ENCODE data around the gene GTPBP2.
"Not testable (repeated sequence)": the region's sequence is repeated elsewhere in the genome, so short reads cannot be mapped to it uniquely, and the experiment has no call there.

Gene GTPBP2

DNA sequence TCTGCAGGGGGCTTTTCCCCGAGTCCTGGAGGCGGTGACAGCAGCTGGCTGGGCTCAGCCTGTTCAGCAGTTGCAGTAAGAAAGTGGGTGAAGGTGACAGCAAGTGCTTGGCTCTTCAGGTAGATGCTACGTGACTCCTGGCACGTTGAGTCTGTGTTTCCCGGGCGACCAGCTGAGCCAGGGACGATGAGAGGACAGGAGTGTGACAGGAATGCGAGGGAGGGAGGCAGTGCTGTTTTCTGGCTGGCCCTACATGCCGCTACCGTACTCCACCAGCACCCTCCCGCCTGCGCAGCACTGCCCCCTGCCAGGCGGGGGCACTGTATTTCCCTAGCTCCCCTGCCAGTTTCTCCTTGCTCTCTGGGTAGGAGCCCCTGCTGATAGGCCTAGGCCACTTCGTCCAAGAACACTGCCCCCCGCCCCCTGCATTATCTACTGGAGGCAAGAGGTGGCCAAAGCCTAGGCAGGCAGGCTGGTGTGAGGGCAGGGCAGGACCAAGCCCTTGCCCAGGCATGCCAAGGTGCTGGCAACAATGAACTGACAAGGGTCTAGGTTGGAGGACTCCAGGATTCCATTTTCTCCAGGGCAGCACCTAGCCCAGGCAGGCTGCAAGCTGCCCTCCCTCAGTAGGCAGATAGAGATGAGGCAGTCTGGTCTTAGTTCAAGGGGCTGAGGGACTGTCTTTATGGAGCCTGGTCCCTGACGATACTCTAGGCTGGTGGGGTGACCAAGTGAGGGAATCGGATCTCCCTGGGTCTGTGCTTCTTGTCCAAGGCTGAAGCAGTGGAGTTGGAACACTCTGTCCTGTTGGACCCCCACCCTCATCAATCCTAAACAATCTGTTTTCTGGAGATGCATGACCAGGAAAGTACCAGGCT, 39.3 kb upstream of the GTPBP2 start:
- Mint-ChIP-seq H3K4me3 (no peak overlapping the region), H3K36me3 (peaks cover 29% of the 10 kb centered on the region), H3K4me1 (peaks cover 23% of the 10 kb centered on the region), H3K9me3 (no peaks in the 10 kb centered on the region), H3K27me3 (no peaks in the 10 kb centered on the region), H3K27ac (peak overlapping the region; percentile 57)
- ATAC-seq: peak; percentile 62

- H3K4me3 Mint-ChIP-seq: peak overlapping the region; percentile 10
- peaks cover 21% of the 10 kb centered on the region for H3K36me3 Mint-ChIP-seq
- H3K27ac Mint-ChIP-seq: peak overlapping the region; percentile 57
These were observed 38.4 kb upstream of the GTPBP2 start for GRCh38 chr6:43667245-43668150.

DNA sequence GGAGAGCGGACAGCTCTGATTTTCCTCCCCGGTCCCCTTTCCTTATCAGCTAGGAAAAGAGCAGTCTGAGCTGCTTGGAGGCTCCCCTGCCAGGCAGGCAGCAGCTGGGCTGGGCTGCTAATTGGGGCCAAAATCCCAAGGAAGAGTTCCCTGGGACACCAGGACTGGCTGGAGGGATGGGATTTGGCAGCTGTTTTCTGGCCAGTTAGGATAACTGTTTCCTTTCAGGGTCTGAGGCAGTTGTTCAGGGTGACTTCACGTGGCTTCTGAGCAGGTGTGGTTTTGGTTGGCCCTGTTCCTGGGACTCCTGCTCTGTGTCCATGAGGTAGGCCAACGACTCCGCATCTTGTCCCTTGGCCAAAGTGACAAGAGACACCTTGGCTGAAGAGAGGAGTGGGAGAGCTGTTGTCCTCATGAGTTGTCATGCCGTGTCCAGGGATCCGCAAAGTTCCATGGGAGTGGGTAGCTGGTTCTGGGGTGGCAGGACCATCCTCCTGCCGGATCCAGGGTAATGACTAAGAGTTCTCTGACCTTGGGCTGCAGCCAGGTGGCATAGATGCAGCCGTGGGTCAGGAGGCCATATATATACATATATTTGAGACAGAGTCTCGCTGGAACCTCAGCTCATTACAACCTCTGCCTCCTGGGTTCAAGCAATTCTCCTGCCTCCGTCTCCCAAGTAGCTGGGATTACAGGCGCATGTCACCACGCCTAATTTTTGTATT, 37.3 kb upstream of the GTPBP2 start:
- Mint-ChIP-seq H3K36me3 (peaks cover 12% of the 10 kb centered on the region), H3K27me3 (no peaks in the 10 kb centered on the region), H3K4me1 (peaks cover 23% of the 10 kb centered on the region), H3K4me3 (no peak overlapping the region), H3K27ac (no peak overlapping the region), H3K9me3 (no peaks in the 10 kb centered on the region)
- ATAC-seq: no peak

More at GRCh38 chr6:43667245-43668150, 38.4 kb upstream of the GTPBP2 start:
- peak; percentile 69 for ATAC-seq
- Mint-ChIP-seq H3K9me3 (no peaks in the 10 kb centered on the region), H3K27me3 (no peaks in the 10 kb centered on the region), H3K4me1 (peaks cover 23% of the 10 kb centered on the region)

DNA sequence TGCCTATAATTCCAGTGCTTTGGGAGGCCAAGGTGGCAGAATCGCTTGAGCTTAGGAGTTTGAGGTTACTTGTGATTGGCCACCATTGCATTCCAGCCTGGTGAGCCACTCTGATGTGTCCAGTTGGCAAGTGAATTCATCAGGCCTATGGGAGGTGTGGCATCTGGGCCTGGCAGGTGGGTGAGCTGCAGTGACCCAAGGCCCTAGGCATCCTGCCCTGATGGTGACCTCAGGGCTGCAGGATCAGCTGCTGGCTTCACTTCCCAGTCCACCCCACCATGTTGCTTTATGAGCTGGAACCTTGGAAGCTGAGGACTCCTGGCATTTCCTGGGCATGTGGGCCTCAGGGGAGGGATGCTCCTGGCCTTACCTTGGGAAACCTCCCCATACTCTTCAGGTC, 36.3 kb upstream of the GTPBP2 start:
- Mint-ChIP-seq H3K4me3 (no peak overlapping the region), H3K4me1 (peaks cover 23% of the 10 kb centered on the region), H3K36me3 (peaks cover 4% of the 10 kb centered on the region), H3K9me3 (no peaks in the 10 kb centered on the region), H3K27ac (no peak overlapping the region), H3K27me3 (no peaks in the 10 kb centered on the region)
- ATAC-seq: no peak

DNA sequence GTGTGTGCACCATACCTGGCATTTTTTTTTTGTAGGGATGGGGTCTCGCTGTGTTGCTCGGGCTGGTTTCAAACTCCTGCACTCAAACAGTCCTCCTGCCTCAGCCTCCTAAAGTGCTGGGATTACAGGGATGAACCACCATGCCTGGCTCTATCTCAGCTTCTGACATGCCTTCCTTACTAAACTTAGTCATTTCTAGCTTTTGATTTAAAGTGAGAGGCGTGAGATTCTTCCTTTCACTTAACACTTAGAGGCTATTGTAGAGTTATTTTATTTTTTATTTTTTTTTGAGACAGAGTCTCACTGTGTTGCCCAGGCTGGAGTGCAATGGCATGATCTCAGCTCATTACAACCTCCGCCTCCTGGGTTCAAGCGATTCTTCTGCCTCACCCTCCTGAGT, 33.9 kb upstream of the GTPBP2 start:
- ATAC-seq, H3K27me3 Mint-ChIP-seq, H3K36me3 Mint-ChIP-seq, H3K4me3 Mint-ChIP-seq, H3K9me3 Mint-ChIP-seq, H3K27ac Mint-ChIP-seq: not testable (repeated sequence)
- peaks cover 11% of the 10 kb centered on the region for H3K4me1 Mint-ChIP-seq

- Mint-ChIP-seq H3K9me3 (no peaks in the 10 kb centered on the region), H3K36me3 (no peaks in the 10 kb centered on the region), H3K4me1 (no peaks in the 10 kb centered on the region), H3K4me3 (no peak overlapping the region), H3K27ac (no peak overlapping the region), H3K27me3 (no peaks in the 10 kb centered on the region)
- ATAC-seq: no peak
These were observed 29.1 kb upstream of the GTPBP2 start for GRCh38 chr6:43658161-43658560.

DNA sequence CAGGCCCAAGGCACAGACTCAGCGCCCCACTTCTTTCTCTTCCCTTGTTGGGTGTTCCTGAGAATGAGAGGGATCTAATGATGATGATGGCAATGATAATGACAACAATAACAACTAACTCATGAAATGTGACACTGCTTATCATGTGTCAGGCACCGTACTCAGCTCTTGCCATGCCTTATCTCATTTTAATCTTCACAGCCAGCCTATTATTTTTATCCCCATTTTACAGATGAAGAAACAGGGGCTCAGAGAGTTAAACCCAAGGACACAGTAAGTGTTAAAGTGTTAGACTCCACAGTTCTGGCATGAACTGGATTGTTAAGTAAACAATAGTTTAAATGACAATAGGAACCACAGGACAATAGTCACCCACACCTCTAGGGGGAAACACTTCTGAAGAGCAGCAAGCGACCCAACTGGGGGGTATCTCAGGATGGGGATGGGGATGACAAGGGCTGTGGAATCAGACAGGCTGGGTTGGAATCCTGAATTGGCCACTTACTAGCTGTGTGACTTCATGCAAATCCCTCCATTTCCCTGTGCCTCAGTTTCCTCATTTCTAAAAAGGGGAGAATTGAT, 28.2 kb upstream of the GTPBP2 start:
- H3K27ac Mint-ChIP-seq: no peak overlapping the region
- no peak overlapping the region for H3K4me3 Mint-ChIP-seq
- no peaks in the 10 kb centered on the region for H3K4me1 Mint-ChIP-seq
- H3K36me3 Mint-ChIP-seq: no peaks in the 10 kb centered on the region
- no peaks in the 10 kb centered on the region for H3K27me3 Mint-ChIP-seq
- no peak for ATAC-seq
- H3K9me3 Mint-ChIP-seq: no peaks in the 10 kb centered on the region

DNA sequence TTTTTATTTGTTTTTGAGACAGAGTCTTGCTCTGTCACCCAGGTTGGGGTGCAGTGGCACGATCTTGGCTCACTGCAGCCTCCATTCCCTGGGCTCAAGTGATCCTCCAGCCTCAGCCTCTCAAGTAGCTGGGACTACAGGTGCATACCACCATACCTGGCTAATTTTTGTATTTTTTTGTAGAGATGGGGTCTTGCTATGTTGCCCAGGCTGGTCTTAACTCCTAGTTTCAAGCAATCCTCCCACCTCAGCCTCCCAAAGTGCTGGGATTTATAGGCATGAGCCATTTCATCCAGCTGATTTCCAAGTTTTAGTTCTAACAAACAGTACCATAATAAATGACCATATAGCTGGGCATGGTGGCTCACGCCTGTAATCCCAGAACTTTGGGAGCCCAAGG, 23.8 kb upstream of the GTPBP2 start:
- H3K27me3 Mint-ChIP-seq, H3K36me3 Mint-ChIP-seq, H3K9me3 Mint-ChIP-seq, H3K4me1 Mint-ChIP-seq, ATAC-seq, H3K27ac Mint-ChIP-seq, H3K4me3 Mint-ChIP-seq: not testable (repeated sequence)

GRCh38 chr6:43648248-43648647, 19.2 kb upstream of the GTPBP2 start:
- Mint-ChIP-seq H3K36me3 (no peaks in the 10 kb centered on the region), H3K27ac (no peak overlapping the region), H3K27me3 (no peaks in the 10 kb centered on the region), H3K4me1 (peaks cover 11% of the 10 kb centered on the region), H3K4me3 (no peak overlapping the region), H3K9me3 (no peaks in the 10 kb centered on the region)
- no peak for ATAC-seq

GRCh38 chr6:43647613-43648012, 18.5 kb upstream of the GTPBP2 start:
- peaks cover 16% of the 10 kb centered on the region for H3K4me1 Mint-ChIP-seq
- H3K36me3 Mint-ChIP-seq: peaks cover 6% of the 10 kb centered on the region
- H3K9me3 Mint-ChIP-seq: no peaks in the 10 kb centered on the region
- no peak for ATAC-seq
- H3K4me3 Mint-ChIP-seq: no peak overlapping the region
- no peaks in the 10 kb centered on the region for H3K27me3 Mint-ChIP-seq
- no peak overlapping the region for H3K27ac Mint-ChIP-seq

GRCh38 chr6:43645613-43645964, 16.5 kb upstream of the GTPBP2 start:
- peaks cover 18% of the 10 kb centered on the region for H3K4me1 Mint-ChIP-seq
- no peaks in the 10 kb centered on the region for H3K27me3 Mint-ChIP-seq
- H3K4me3 Mint-ChIP-seq: peak overlapping the region; percentile 85
- peaks cover 19% of the 10 kb centered on the region for H3K36me3 Mint-ChIP-seq
- no peaks in the 10 kb centered on the region for H3K9me3 Mint-ChIP-seq
- ATAC-seq: no peak
- peak overlapping the region; percentile 80 for H3K27ac Mint-ChIP-seq

- Mint-ChIP-seq H3K27me3 (no peaks in the 10 kb centered on the region), H3K27ac (peak within 1 kb of the TSS; percentile 80), H3K36me3 (peaks cover 24% of the 10 kb centered on the region), H3K4me1 (peaks cover 22% of the 10 kb centered on the region), H3K4me3 (peak within 1 kb of the TSS; percentile 85), H3K9me3 (no peaks in the 10 kb centered on the region)
- ATAC-seq: peak; percentile 90
These were observed 16.0 kb upstream of the GTPBP2 start, which contains the start of gene RSPH9 for GRCh38 chr6:43644940-43645612. Gene RSPH9 (plus strand): TSS chr6:43645036. CDS start chr6:43645099, 63 bp downstream.

DNA sequence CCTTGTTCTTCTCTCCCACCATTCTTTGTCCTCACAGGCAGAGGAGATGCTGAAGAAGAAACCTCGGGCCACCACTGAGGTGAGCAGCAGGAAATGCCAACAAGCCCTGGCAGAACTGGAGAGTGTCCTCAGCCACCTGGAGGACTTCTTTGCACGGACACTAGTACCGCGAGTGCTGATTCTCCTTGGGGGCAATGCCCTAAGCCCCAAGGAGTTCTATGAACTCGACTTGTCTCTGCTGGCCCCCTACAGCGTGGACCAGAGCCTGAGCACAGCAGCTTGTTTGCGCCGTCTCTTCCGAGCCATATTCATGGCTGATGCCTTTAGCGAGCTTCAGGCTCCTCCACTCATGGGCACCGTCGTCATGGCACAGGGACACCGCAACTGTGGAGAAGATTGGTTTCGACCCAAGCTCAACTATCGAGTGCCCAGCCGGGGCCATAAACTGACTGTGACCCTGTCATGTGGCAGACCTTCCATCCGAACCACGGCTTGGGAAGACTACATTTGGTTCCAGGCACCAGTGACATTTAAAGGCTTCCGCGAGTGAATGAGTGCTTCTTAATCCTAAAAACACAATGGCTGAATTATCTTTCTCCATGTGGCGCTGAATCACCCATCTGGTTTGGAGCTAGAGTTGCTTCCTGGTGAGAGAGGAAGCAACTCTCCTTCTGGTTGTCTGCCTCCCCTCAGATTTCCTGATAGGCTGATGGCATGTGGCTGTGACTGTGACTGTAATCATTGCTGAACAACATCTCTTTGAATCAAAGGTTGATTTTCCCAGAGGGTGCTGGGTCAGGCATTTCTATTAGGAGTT, 11.1 kb upstream of the GTPBP2 start:
- H3K27me3 Mint-ChIP-seq: no peaks in the 10 kb centered on the region
- peaks cover 58% of the 10 kb centered on the region for H3K4me1 Mint-ChIP-seq
- H3K9me3 Mint-ChIP-seq: no peaks in the 10 kb centered on the region
- no peak for ATAC-seq
- peaks cover 45% of the 10 kb centered on the region for H3K36me3 Mint-ChIP-seq
- peak overlapping the region; percentile 19 for H3K27ac Mint-ChIP-seq
- no peak overlapping the region for H3K4me3 Mint-ChIP-seq

DNA sequence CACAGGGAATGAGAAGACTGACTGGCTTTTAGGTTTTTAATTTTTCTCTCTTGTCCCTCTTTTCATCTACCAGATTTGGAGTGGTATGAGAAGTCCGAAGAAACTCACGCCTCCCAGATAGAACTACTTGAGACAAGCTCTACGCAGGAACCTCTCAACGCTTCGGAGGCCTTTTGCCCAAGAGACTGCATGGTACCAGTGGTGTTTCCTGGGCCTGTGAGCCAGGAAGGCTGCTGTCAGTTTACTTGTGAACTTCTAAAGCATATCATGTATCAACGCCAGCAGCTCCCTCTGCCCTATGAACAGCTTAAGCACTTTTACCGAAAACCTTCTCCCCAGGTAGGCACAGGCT, 7.2 kb upstream of the GTPBP2 start:
- Mint-ChIP-seq H3K36me3 (peaks cover 33% of the 10 kb centered on the region), H3K4me1 (peaks cover 60% of the 10 kb centered on the region), H3K27me3 (no peaks in the 10 kb centered on the region), H3K9me3 (no peaks in the 10 kb centered on the region), H3K4me3 (peak overlapping the region; percentile 97), H3K27ac (peak overlapping the region; percentile 96)
- ATAC-seq: peak; percentile 37

All from stimulated activated memory B cell treated with anti-CD40 and anti-IgM and Interleukin-4, amounts not matched to agents 10 μg/mL and 1 μg/mL and 100 μg/mL, for 72 hours (primary cell).